Breast epithelium (tissue), 3 donors: Measurements from ENCODE around the gene ATRNL1.

Experiments used
- POLR2A ChIP-seq: fragments of 450-650 bp; IDR thresholded peaks from one replicate; pipeline ENCODE4 v1.6.1; 2016; ENCODE audit warnings: antibody characterized with exemption, mild to moderate bottlenecking, moderate library complexity
- POLR2AphosphoS5 ChIP-seq, 3 donors: sonication (generic); formaldehyde crosslinking; IDR thresholded peaks; one replicate each; pipeline ENCODE4 v1.6.1; 2017; ENCODE audit warnings: antibody characterized with exemption in 3 of 3
- TF ChIP-seq, protein P1 (sequence below), 3 donors: fragments of 450-650 bp; IDR thresholded peaks; one replicate each; pipeline ENCODE4 v1.5.1; 2016 to 2017; ENCODE audit warnings: antibody characterized with exemption in 3 of 3, mild to moderate bottlenecking in 3 of 3, moderate library complexity in 3 of 3

DNA sequence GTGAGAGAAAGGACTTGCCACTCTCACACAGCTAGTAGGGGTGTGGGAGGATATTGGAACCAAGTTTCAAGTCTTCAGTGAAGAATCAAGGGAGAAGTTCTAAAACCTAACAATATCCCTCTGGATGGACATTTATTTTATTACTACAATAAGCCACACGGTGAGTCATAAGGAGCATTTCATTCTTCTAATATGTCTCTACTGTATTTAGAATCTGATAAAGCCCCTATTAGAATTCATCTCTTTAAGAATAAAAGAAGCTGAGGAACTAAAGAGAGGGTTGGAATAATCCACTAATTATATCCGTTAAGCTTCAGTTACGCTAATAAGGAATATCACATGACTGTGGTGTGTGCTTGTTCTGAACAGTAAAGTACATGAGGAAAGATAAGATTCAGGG, 40.9 kb upstream of the ATRNL1 start:
- TF ChIP-seq, protein P1, sequence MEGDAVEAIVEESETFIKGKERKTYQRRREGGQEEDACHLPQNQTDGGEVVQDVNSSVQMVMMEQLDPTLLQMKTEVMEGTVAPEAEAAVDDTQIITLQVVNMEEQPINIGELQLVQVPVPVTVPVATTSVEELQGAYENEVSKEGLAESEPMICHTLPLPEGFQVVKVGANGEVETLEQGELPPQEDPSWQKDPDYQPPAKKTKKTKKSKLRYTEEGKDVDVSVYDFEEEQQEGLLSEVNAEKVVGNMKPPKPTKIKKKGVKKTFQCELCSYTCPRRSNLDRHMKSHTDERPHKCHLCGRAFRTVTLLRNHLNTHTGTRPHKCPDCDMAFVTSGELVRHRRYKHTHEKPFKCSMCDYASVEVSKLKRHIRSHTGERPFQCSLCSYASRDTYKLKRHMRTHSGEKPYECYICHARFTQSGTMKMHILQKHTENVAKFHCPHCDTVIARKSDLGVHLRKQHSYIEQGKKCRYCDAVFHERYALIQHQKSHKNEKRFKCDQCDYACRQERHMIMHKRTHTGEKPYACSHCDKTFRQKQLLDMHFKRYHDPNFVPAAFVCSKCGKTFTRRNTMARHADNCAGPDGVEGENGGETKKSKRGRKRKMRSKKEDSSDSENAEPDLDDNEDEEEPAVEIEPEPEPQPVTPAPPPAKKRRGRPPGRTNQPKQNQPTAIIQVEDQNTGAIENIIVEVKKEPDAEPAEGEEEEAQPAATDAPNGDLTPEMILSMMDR (IDR thresholded peaks at IDR 0.05): no peak
- TF ChIP-seq POLR2A (no peak), POLR2AphosphoS5 (IDR thresholded peaks at IDR 0.05) (no peak)
